ENCODE results near the gene CLMN. TPM values are rescaled to one million over a fixed set of nuclear protein-coding genes. Genes with fewer than 3 reads are reported as not detected.

CLMN gene
- total and polyA plus RNA-seq, 2 of the 13 experiments (the other 11 are each of a cell fraction or from before 2014, with no cell fraction given) = 15.1 to 16.7 TPM

GRCh38 chr14:95265106-95266094 lies 54.3 kb downstream of the CLMN start (continued):
- TF ChIP-seq HOMEZ (CRISPR knock-in tag; IDR thresholded peaks at IDR 0.05; ENCODE audit: low read depth) (peak; percentile 80; the same call in 1 of the 2 replicates), ZNF792 (CRISPR knock-in tag; IDR thresholded peaks at IDR 0.05) (peak; percentile 73), EEA1 (CRISPR knock-in tag; IDR thresholded peaks at IDR 0.05; ENCODE audit: borderline replicate concordance) (no peak), SIX1 (CRISPR knock-in tag; IDR thresholded peaks at IDR 0.05; ENCODE audit: borderline replicate concordance) (peak; percentile 85; the same call in 1 of the 2 replicates), ZSCAN5A (CRISPR knock-in tag; IDR thresholded peaks at IDR 0.05; ENCODE audit: borderline replicate concordance) (peak; percentile 35; the same call in 1 of the 2 replicates), POLR2G (IDR thresholded peaks at IDR 0.05; ENCODE audit: low read depth, low read length) (0 out of 2 replicates have a peak, but pooled peaks have one; percentile 24), ZHX2 (IDR thresholded peaks at IDR 0.05; ENCODE audit: low read depth) (no peak; the same call in 1 of the 2 replicates), ZHX2 (CRISPR knock-in tag; IDR thresholded peaks at IDR 0.05; ENCODE audit: borderline replicate concordance) (no peak), HIC2 (CRISPR knock-in tag; IDR thresholded peaks at IDR 0.05; ENCODE audit: low read depth) (peak; percentile 56), ESRRA (CRISPR knock-in tag; IDR thresholded peaks at IDR 0.05; ENCODE audit: low read depth) (no peak), SOX13 (IDR thresholded peaks at IDR 0.05) (no peak), SOX13 (CRISPR knock-in tag; conservative IDR thresholded peaks at IDR 0.05 in 1 of 2, IDR thresholded peaks at IDR 0.05 in 1 of 2) (peak in 1 of 2 experiments; percentile 67; a peak in 1 of 4 replicates), ATF4 (CRISPR knock-in tag; IDR thresholded peaks at IDR 0.05) (peak in 1 of 2 experiments; percentile 61; a peak in 1 of 4 replicates), RXRA (CRISPR knock-in tag; IDR thresholded peaks at IDR 0.05) (peak; percentile 42; the same call in 1 of the 2 replicates), CCAR2 (optimal IDR thresholded peaks at IDR 0.05; ENCODE audit: low read depth, low read length) (no peak)

All from HepG2 (cell line).